Measurements from ENCODE around the gene KCNK10.

KCNK10 gene

DNA sequence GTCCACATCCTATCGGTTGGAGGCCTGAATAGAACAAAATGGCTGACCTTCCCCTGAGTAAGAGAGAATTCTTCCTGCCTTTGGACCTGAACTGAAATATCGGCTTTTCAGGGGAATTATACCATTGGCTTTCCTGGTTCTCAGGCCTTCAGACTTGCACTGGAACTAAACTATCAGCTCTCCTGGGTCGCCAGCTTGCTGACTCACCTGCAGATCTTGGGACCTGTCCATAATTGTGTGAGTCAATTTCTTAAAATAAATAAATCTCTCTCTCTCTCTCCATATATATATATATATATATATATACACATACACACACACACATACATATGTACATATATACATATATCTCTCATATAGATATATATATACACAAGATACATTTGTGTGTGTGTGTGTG lies 41.6 kb downstream of the KCNK10 start:
- Histone ChIP-seq H3K4me1 (ENCODE audit: insufficient read depth, low read length, severe bottlenecking) (no peaks in the 10 kb centered on the region), H3K4me2 (ENCODE audit: low read length) (no peak overlapping the region), H3K27ac (ENCODE audit: low read depth, low read length, poor library complexity, severe bottlenecking) (no peak overlapping the region), H3F3A (ENCODE audit: insufficient read depth, low read length) (no peaks in the 10 kb centered on the region), H3K9ac (ENCODE audit: low read length) (no peak overlapping the region), H3K79me2 (ENCODE audit: insufficient read depth, low read length) (no peaks in the 10 kb centered on the region), H3K4me3 (ENCODE audit: low read depth, low read length, poor library complexity, severe bottlenecking) (no peak overlapping the region), H3K9me3 (ENCODE audit: low read length) (no peaks in the 10 kb centered on the region), H4K20me1 (ENCODE audit: insufficient read depth, low read length) (no peaks in the 10 kb centered on the region), H3K36me3 (ENCODE audit: insufficient read depth, low read length) (no peaks in the 10 kb centered on the region), H3K27me3 (ENCODE audit: insufficient read depth, low read length) (peaks cover 4% of the 10 kb centered on the region; the same call in 1 of the 2 replicates), H2AFZ (ENCODE audit: low read length) (no peak overlapping the region), H3K9me2 (ENCODE audit: low read depth, low read length) (no peaks in the 10 kb centered on the region)
- TF ChIP-seq, protein P1, sequence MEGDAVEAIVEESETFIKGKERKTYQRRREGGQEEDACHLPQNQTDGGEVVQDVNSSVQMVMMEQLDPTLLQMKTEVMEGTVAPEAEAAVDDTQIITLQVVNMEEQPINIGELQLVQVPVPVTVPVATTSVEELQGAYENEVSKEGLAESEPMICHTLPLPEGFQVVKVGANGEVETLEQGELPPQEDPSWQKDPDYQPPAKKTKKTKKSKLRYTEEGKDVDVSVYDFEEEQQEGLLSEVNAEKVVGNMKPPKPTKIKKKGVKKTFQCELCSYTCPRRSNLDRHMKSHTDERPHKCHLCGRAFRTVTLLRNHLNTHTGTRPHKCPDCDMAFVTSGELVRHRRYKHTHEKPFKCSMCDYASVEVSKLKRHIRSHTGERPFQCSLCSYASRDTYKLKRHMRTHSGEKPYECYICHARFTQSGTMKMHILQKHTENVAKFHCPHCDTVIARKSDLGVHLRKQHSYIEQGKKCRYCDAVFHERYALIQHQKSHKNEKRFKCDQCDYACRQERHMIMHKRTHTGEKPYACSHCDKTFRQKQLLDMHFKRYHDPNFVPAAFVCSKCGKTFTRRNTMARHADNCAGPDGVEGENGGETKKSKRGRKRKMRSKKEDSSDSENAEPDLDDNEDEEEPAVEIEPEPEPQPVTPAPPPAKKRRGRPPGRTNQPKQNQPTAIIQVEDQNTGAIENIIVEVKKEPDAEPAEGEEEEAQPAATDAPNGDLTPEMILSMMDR (IDR thresholded peaks at IDR 0.05; ENCODE audit: low read length): no peak
- no peak for TF ChIP-seq EZH2 (IDR thresholded peaks at IDR 0.05; ENCODE audit: borderline replicate concordance, low read length)

DNA sequence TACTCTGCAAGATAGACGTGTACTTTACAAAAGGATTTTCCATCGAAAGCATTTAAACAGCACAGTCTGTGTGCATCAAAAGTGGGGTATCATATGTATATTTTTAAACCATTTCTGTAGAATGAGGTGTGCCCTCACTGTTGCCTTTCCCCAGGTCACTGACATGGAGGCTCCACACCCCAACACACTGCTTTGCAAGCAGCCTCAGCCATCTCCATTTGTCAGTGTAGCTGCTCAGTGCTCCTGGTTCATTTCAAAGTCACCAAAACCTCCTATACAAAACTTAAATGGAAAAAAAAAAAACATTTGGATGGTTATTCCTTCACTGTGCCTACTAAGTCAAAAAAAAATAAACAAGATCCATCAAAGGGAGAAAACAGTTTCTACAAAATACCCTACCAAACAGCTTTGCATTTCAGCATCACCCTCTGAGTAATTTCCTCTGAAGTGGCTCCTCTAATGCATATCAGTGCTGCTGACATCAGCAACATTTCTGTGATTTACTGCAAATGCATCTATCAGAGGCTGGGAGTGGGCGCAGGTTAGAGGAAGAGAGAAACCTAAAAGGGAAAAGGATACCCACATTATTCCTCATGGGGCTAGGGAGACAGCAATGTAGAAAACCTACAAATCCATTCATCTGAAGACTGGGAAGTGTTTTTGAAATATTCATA lies 46.0 kb downstream of the KCNK10 start:
- H3K79me2 ChIP-seq (ENCODE audit: insufficient read depth, low read length): no peaks in the 10 kb centered on the region
- H3K36me3 ChIP-seq (ENCODE audit: insufficient read depth, low read length): no peaks in the 10 kb centered on the region
- H3K9me3 ChIP-seq (ENCODE audit: low read length): no peaks in the 10 kb centered on the region
- H3K9me2 ChIP-seq (ENCODE audit: low read depth, low read length): no peaks in the 10 kb centered on the region
- no peak overlapping the region for H3K9ac ChIP-seq (ENCODE audit: low read length)
- H4K20me1 ChIP-seq (ENCODE audit: insufficient read depth, low read length): no peaks in the 10 kb centered on the region
- no peaks in the 10 kb centered on the region for H3K4me1 ChIP-seq (ENCODE audit: insufficient read depth, low read length, severe bottlenecking)
- no peak overlapping the region for H3K4me3 ChIP-seq (ENCODE audit: low read depth, low read length, poor library complexity, severe bottlenecking)
- no peaks in the 10 kb centered on the region for H3F3A ChIP-seq (ENCODE audit: insufficient read depth, low read length)
- no peak overlapping the region for H3K4me2 ChIP-seq (ENCODE audit: low read length)
- TF ChIP-seq, protein P1 (IDR thresholded peaks at IDR 0.05; ENCODE audit: low read length): no peak
- no peak for TF ChIP-seq EZH2 (IDR thresholded peaks at IDR 0.05; ENCODE audit: borderline replicate concordance, low read length)
- no peak overlapping the region for H3K27ac ChIP-seq (ENCODE audit: low read depth, low read length, poor library complexity, severe bottlenecking)
- H3K27me3 ChIP-seq (ENCODE audit: insufficient read depth, low read length): peaks cover 4% of the 10 kb centered on the region; the same call in 1 of the 2 replicates
- no peak overlapping the region for H2AFZ ChIP-seq (ENCODE audit: low read length)

DNA sequence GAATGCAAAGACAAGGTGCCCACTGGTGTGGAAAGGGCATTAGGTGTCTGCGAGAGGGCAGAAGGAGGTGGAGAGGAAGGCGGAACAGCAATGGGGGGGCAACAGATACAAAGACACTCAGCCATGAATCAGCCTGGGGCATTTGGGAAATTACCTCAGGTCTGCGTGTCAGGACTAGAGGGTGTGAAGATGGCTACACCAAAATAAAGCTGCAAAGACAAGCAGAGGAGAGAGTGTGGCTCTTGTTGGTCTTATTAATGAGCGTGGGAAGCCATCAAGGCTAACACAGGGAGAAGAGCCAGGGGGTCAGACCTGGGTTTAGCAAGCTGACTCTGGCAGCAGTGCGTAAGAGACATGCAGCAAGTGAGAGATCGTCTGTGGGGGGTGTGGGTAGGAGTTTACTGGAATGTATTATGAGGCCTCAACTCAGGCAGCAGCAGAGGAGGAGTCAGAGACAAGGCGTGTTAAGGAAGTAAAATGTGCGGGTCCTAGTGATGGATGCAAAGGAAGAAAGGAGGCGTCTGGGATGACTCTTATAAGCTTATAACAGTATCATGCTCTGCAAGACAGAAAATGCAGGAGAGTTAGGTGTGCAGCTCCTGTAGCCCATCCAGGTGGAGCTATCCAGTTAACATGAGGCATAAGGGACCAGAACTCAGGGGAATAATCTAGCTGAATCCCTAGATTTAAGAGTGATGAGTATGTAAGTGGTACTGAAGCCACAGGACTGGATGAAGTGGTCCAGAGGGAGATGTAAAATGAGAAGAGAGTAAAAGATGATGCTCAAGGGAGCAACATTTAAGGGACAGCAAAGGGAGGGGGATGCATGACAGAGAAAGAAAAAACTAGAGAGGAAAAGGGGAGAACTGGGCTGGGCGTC lies 50.4 kb downstream of the KCNK10 start:
- no peaks in the 10 kb centered on the region for H3K9me3 ChIP-seq (ENCODE audit: low read length)
- no peaks in the 10 kb centered on the region for H3K79me2 ChIP-seq (ENCODE audit: insufficient read depth, low read length)
- no peaks in the 10 kb centered on the region for H3K4me1 ChIP-seq (ENCODE audit: insufficient read depth, low read length, severe bottlenecking)
- no peaks in the 10 kb centered on the region for H3K9me2 ChIP-seq (ENCODE audit: low read depth, low read length)
- no peaks in the 10 kb centered on the region for H3K36me3 ChIP-seq (ENCODE audit: insufficient read depth, low read length)
- H3K27me3 ChIP-seq (ENCODE audit: insufficient read depth, low read length): 0 out of 2 replicates have a peak, but pooled peaks cover 4% of the 10 kb centered on the region
- no peak overlapping the region for H3K27ac ChIP-seq (ENCODE audit: low read depth, low read length, poor library complexity, severe bottlenecking)
- H3K4me2 ChIP-seq (ENCODE audit: low read length): no peak overlapping the region
- no peaks in the 10 kb centered on the region for H4K20me1 ChIP-seq (ENCODE audit: insufficient read depth, low read length)
- no peak overlapping the region for H2AFZ ChIP-seq (ENCODE audit: low read length)
- no peak overlapping the region for H3K9ac ChIP-seq (ENCODE audit: low read length)
- no peak overlapping the region for H3K4me3 ChIP-seq (ENCODE audit: low read depth, low read length, poor library complexity, severe bottlenecking)
- H3F3A ChIP-seq (ENCODE audit: insufficient read depth, low read length): no peaks in the 10 kb centered on the region
- TF ChIP-seq, protein P1 (IDR thresholded peaks at IDR 0.05; ENCODE audit: low read length): no peak
- TF ChIP-seq EZH2 (IDR thresholded peaks at IDR 0.05; ENCODE audit: borderline replicate concordance, low read length): no peak

All from OCI-LY1 (cell line).